NCI-H146 treated with DMSO at 0.1 percent for 48 hours (cell line): Measurements from ENCODE around the gene SLC5A11.
"Not testable (repeated sequence)": the region's sequence is repeated elsewhere in the genome, so short reads cannot be mapped to it uniquely, and the experiment has no call there.

Experiments used
- DNase-seq: peaks from one replicate; lab custom pipeline; 2025; ENCODE audit not compliant: unreplicated experiment; lab: John Stamatoyannopoulos, UW

The SLC5A11 gene

DNA sequence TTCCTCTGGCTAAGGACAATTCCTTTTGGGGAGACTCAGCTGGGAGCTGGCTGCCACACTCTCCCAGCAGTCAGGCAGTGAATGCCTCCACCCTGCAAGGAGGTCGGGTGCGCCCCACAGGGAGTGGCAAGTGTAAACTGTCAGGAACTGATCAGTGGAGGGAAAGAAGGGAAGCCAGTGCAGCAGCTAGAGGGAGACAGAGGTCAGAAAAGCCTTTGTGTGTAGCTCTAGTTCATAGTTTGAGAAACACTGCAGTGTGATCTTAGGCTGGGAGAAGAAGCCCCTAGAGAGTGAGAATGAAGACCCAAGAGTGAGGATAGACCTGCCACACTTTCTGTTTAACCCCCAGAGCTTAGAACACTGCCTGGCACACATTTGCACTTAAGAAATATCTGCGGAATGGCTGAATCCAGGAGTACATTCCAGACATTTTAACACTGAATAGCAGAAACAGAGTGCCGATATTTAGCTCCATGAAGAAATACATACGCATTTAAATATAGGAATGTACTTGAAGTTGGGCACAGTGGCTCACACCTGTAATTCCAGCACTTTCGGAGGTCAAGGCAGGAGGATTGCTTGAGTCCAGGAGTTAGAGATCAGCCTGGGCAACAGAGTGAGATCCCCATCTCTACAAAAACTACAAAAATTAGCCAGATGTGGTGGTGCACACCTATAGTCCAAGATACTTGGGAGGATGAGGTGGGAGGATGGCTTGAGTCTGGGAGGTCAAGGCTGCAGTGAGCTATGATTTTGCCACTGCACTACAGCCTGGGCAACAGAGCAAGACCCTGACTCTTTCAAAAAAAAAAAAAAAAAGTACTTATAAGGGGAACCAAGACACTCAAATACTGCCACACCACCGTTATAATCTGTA lies 11.1 kb upstream of the SLC5A11 start:
- DNase-seq = peak; percentile 7

- no peak for DNase-seq
These were observed 8.9 kb upstream of the SLC5A11 start for GRCh38 chr16:24836836-24837235.

DNA sequence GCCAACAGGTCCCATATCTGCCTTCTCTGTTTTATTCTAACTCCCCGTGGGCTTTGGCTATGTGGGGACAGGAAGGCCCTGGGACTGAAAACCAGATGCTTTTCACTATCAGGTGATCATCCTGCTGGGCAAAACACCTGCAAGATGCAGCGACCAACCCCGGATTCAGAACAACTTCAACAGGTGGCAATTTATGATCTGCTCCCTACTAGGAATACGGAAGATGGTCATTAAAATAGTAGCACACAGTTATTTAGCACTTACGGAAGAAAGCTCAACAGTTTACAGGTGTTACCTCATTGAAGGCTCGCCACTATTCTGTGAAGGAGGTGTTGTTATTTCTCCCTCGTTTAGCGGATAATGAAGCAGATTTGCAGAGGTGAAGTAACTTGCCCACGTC lies 7.8 kb upstream of the SLC5A11 start:
- DNase-seq = no peak

GRCh38 chr16:24838554-24839266 lies 7.1 kb upstream of the SLC5A11 start:
- DNase-seq = no peak

- no peak for DNase-seq
These were observed 6.3 kb upstream of the SLC5A11 start for GRCh38 chr16:24839347-24839972.

DNA sequence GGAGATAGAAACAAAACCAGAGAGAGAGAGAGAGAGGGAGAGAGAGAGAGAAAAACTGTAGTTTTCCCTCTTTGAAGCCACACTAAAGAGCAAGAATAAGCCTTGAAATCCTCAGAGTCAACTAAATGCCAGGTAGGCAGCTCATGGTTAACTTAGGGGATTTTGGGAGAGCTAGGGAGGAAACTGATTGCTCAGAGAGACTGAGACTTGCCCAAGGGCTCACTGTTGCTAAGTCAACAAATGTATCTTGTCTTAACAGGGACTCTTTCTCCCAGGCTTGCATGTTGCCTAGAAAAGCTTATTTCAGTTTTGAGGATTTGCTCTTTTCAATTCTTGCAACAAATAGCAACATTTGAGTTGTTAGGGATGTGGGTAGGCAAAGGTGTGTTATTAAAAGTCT lies 4.5 kb upstream of the SLC5A11 start:
- DNase-seq = no peak

GRCh38 chr16:24844101-24845030 lies 1.4 kb upstream of the SLC5A11 start:
- no peak for DNase-seq

DNA sequence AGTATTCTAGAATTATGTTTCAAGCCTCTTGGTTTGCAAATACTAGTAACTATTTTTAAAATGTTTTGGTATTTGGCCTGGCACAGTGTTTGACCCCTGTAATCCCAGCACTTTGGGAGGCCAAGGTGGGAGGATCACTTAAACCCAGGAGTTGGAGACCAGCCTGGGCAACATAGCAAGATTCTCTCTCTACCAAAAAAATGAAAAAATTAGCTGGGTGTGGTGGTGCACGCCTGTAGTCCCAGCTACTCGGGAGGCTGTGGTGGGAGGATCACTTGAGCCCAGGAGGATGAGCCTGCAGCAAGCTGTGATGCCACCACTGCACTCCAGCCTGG lies 765 bp upstream of the SLC5A11 start:
- DNase-seq = not testable (repeated sequence)

DNA sequence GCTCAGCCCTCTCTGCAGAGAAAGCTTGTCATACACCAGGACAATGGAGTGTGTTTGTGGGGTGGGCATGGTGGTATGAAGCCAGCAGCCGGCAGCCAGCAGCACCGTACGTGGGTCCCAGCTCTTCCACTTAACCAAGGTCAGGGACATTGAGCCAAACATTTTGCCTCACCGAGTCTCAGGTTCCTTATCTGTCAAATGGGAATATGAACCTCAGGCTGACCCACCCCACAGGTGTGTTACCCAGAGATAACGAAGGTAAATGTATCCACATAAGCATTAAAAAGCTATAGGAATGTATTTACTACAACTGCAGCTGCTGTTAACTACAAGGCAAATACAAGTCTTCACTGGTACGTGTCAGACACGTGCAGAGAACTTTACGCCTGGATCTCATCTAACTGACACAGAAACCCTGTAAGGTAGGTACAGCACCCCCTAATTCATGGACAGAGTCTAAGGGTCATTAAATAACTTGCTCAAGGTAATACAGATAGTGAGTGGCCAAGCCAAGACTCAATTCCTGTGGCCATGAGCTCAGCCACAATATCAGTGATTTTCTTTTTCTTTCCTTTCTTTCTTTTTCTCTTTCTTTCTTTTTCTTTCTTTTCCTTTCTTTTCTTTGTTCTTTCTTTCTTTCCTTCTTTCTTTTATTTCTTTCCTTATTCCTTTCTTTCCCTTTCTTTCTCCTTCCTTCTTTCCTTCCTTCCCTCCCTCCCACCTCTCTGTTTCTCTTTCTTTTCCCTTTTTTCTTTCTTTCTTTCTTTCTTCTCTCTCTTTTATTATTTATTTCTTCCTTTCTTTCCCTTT lies 990 bp downstream of the SLC5A11 start:
- DNase-seq = no peak

GRCh38 chr16:24847358-24847664 lies 1.5 kb downstream of the SLC5A11 start:
- DNase-seq = no peak

DNA sequence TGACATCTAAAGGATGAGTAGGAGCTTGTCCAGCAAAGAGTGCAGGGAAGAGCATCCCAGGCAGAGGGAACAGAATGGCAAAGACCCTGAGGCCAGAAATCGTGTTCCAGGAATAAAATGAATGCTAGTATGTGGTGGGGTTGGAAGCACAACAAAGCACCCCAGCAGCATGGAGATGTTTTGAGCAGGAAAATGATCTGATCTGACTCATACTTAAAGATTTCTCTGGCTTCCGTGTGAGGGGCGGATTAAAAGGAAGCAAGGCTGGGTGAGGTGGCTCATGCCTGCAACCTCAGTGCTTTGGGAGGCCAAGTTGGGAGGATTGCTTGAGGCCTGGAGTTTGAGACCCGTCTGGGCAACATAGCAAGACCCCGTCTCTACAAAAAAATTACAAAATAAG lies 2.3 kb downstream of the SLC5A11 start:
- DNase-seq = no peak

DNA sequence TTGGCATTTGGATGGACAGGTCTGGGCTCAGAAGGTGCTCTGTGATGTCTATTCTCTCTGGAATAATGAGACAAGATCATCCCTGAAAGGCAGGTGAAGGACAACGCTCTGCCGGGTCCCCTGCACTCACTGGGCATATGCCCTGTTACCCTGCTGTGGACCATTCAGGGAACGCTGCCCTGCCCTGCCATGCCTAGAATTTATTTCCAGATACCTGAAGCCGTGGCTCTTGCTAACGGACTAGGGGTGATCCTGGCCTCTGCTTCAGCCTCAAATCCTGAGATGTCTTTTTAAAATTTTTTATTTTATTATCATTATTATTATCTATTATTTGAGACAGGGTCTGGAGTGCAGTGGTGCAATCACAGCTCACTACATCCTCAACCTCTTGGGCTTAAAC lies 3.9 kb downstream of the SLC5A11 start:
- DNase-seq = no peak

DNA sequence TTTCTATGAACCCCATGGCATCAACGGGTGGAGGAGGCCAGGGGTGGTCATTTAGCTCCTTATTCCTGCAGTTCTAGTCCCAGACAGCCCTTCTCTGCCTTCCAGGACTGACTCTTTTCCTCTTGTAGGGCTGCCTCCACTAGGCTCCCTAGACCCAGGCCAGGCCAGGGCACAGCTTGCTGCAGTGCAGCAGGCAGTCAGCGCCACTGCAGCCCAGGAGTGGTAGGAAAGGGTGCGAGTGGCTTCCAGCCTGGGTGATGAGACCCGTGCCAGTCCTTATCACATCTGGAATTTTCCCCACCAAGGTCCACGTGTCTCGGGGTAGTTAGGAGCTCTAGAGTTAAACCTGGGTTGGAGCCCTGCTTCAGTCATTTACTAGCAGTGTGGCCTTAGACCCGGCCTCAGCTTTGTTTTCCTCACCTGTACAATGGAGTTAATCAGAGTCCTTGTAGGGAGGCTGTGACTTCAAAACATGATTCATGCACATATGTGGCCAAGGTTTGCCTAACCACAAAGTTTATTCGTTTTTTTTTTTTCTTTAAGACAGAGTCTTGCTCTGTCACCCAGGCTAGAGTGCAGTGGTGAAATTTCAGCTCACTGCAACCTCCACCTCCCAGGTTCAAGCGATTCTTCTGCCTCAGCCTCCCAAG lies 4.7 kb downstream of the SLC5A11 start:
- no peak for DNase-seq

- DNase-seq = no peak
These were observed 5.9 kb downstream of the SLC5A11 start for GRCh38 chr16:24851700-24852099.

GRCh38 chr16:24852281-24852721 lies 6.5 kb downstream of the SLC5A11 start:
- DNase-seq = no peak

GRCh38 chr16:24853169-24853824 lies 7.5 kb downstream of the SLC5A11 start:
- no peak for DNase-seq

- peak; percentile 7 for DNase-seq
These were observed 8.1 kb downstream of the SLC5A11 start for GRCh38 chr16:24853830-24854229.

DNA sequence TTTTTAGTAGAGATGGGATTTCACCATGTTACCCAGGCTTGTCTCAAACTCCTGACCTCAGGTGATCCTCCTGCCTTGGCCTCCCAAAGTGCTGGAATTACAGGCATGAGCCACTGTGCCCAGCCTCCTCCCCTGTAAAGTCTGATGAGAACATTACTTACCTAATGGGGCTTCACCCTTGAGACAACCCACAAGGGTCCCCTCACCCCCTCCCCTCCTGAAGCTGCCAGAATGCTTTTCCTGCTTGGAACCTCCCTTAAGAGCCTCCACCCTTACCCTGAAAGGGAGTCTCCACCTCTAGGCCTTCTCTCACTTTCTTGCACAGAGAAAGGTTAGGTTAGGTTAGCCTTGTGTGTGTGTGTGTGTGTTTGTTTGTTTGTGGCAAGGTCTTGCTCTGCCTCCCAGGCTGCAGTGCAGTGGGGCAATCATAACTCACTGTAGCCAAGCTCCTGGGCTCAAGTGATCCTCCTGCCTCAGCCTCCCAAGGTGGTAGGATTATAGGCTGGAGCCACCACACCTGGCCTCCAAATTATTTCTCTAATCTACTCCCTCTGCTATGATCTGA lies 8.9 kb downstream of the SLC5A11 start:
- DNase-seq = no peak

DNA sequence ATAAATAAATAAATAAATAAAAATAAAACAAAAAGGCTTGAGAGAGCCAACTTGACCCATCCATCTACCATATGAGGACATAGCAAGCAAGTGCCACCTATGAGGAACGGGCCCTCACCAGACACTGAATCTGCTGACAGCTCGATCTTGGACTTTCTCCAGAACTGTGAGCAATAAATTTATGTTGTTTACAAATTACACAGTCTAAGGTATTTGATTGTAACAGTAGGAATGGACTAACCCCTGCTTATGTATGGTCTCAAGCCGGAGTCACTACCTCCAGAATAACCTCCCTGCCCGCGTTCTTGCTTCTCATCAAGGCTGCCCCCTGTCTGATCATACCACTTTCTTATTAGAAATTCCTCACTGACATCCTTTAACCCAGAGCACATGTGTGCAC lies 9.9 kb downstream of the SLC5A11 start:
- no peak for DNase-seq
